GM18508 (cell line): ENCODE results near the gene ZSCAN22.
"Not testable (repeated sequence)": the region's sequence is repeated elsewhere in the genome, so short reads cannot be mapped to it uniquely, and the experiment has no call there.

Experiments used
- ATAC-seq: cut with Tn5 transposase; IDR thresholded peaks from one replicate; pipeline ENCODE4 v1.9.1; 2021; ENCODE audit warnings: moderate number of reproducible peaks; ENCODE audit not compliant: insufficient read depth, unreplicated experiment

ZSCAN22 gene

GRCh38 chr19:58317476-58318072 lies 9.2 kb upstream of the ZSCAN22 start:
- no peak for ATAC-seq

GRCh38 chr19:58318297-58318696 lies 8.5 kb upstream of the ZSCAN22 start:
- ATAC-seq = no peak

- no peak for ATAC-seq
Observed at GRCh38 chr19:58319241-58319640, 7.6 kb upstream of the ZSCAN22 start.

GRCh38 chr19:58325311-58326022 lies 1.3 kb upstream of the ZSCAN22 start:
- no peak for ATAC-seq

GRCh38 chr19:58326501-58326913 lies 287 bp upstream of the ZSCAN22 start:
- ATAC-seq = no peak

GRCh38 chr19:58328999-58329398 lies 2.2 kb downstream of the ZSCAN22 start:
- ATAC-seq = no peak

- no peak for ATAC-seq
Observed at GRCh38 chr19:58330458-58330857, 3.7 kb downstream of the ZSCAN22 start.

GRCh38 chr19:58332697-58333096 lies 5.9 kb downstream of the ZSCAN22 start:
- ATAC-seq = no peak

GRCh38 chr19:58334691-58335249 lies 8.0 kb downstream of the ZSCAN22 start:
- no peak for ATAC-seq

GRCh38 chr19:58335630-58336029 lies 8.8 kb downstream of the ZSCAN22 start:
- ATAC-seq = no peak

GRCh38 chr19:58336216-58336615 lies 9.4 kb downstream of the ZSCAN22 start:
- ATAC-seq = no peak

- ATAC-seq = no peak
Observed at GRCh38 chr19:58336820-58337219, 10.0 kb downstream of the ZSCAN22 start.

GRCh38 chr19:58338336-58338735 lies 11.5 kb downstream of the ZSCAN22 start:
- no peak for ATAC-seq

- no peak for ATAC-seq
Observed at GRCh38 chr19:58338825-58339558, 12.2 kb downstream of the ZSCAN22 start.

GRCh38 chr19:58345558-58345957 lies 18.8 kb downstream of the ZSCAN22 start:
- no peak for ATAC-seq

GRCh38 chr19:58346961-58347929 lies 20.5 kb downstream of the ZSCAN22 start:
- ATAC-seq = no peak

- not testable (repeated sequence) for ATAC-seq
Observed at GRCh38 chr19:58348080-58348479, 21.3 kb downstream of the ZSCAN22 start.

- no peak for ATAC-seq
Observed at GRCh38 chr19:58349590-58349989, 22.8 kb downstream of the ZSCAN22 start.

GRCh38 chr19:58350001-58350861 lies 23.4 kb downstream of the ZSCAN22 start:
- ATAC-seq = no peak
